Mesenchymal stem cell (in vitro differentiated cells and primary cell): Measurements from ENCODE around the gene TSSC4.

Experiments
- DNase-seq: peaks from one replicate; pipeline ENCODE4 v3.0.0-alpha.2; 2013
- H2AFZ ChIP-seq: one replicate; pipeline ENCODE4 v1.6.1; 2013; ENCODE audit warnings: low read depth, mild to moderate bottlenecking, control low read depth, inconsistent platforms, low read length, moderate library complexity
- H2AK5ac ChIP-seq: 2 replicates; pipeline ENCODE4 v1.6.1; 2013; ENCODE audit warnings: low read length, moderate library complexity, mild to moderate bottlenecking, inconsistent platforms; ENCODE audit not compliant: severe bottlenecking
- H2BK120ac ChIP-seq: one replicate; pipeline ENCODE4 v1.6.1; 2013; ENCODE audit warnings: low read depth, mild to moderate bottlenecking, inconsistent platforms, low read length, moderate library complexity
- H2BK12ac ChIP-seq, 2 experiments: one replicate each; pipeline ENCODE4 v1.6.1; 2013; ENCODE audit warnings: inconsistent platforms in 2 of 2, low read length in 2 of 2, mild to moderate bottlenecking in 2 of 2, moderate library complexity in 2 of 2, control low read depth in 1 of 2
- H2BK15ac ChIP-seq: one replicate; pipeline ENCODE4 v1.6.1; 2013; ENCODE audit warnings: mild to moderate bottlenecking, low read depth, inconsistent platforms; ENCODE audit not compliant: poor library complexity, severe bottlenecking
- H2BK5ac ChIP-seq: 2 replicates; pipeline ENCODE4 v1.6.1; 2013; ENCODE audit warnings: low read depth, mild to moderate bottlenecking, low read length, control low read depth, inconsistent platforms; ENCODE audit not compliant: poor library complexity, severe bottlenecking
- H3K14ac ChIP-seq, 2 experiments: one replicate each; pipeline ENCODE4 v1.6.1; 2013; ENCODE audit warnings: inconsistent platforms in 2 of 2, low read length in 2 of 2, control low read depth in 1 of 2, mild to moderate bottlenecking in 1 of 2, moderate library complexity in 1 of 2
- H3K18ac ChIP-seq, 2 experiments: one replicate each; pipeline ENCODE4 v1.6.1; 2013; ENCODE audit warnings: inconsistent platforms in 2 of 2, low read length in 2 of 2, control low read depth in 1 of 2, low read depth in 1 of 2, mild to moderate bottlenecking in 1 of 2
- H3K23ac ChIP-seq, 2 experiments: one replicate each; pipeline ENCODE4 v1.6.1; 2013; ENCODE audit warnings: inconsistent platforms in 2 of 2, low read length in 2 of 2, mild to moderate bottlenecking in 2 of 2, moderate library complexity in 2 of 2, control low read depth in 1 of 2
- H3K27ac ChIP-seq: 2 replicates; pipeline ENCODE4 v1.5.1; 2013; ENCODE audit warnings: mild to moderate bottlenecking, moderate library complexity, low read length, control low read depth, inconsistent platforms; ENCODE audit not compliant: poor library complexity, severe bottlenecking
- H3K27me3 ChIP-seq, 2 experiments: 2 replicates each; pipeline versions ENCODE4 v1.6.1 to v1.7.0; 2013; ENCODE audit warnings: low read length in 2 of 2, mild to moderate bottlenecking in 2 of 2, moderate library complexity in 2 of 2, control low read depth in 1 of 2, inconsistent platforms in 1 of 2; ENCODE audit not compliant: control insufficient read depth in 1 of 2, insufficient read depth in 1 of 2
- H3K36me3 ChIP-seq, 2 experiments: 2 replicates each; pipeline versions ENCODE4 v1.6.1 to v1.7.0; 2013; ENCODE audit warnings: low read length in 2 of 2, control low read depth in 1 of 2, inconsistent platforms in 1 of 2, low read depth in 1 of 2, mild to moderate bottlenecking in 1 of 2; ENCODE audit not compliant: insufficient read depth in 2 of 2, control insufficient read depth in 1 of 2
- H3K4ac ChIP-seq, 2 experiments: one replicate each; pipeline ENCODE4 v1.6.1; 2013; ENCODE audit warnings: inconsistent platforms in 2 of 2, low read length in 2 of 2, mild to moderate bottlenecking in 2 of 2, moderate library complexity in 2 of 2, control low read depth in 1 of 2, low read depth in 1 of 2
- H3K4me1 ChIP-seq: 2 replicates; pipeline ENCODE4 v1.6.1; 2013; ENCODE audit warnings: low read depth, low read length, control low read depth; ENCODE audit not compliant: control insufficient read depth, insufficient read depth
- H3K4me2 ChIP-seq: 2 replicates; pipeline ENCODE4 v1.6.1; 2013; ENCODE audit warnings: low read length, mild to moderate bottlenecking, inconsistent platforms; ENCODE audit not compliant: poor library complexity, severe bottlenecking
- H3K4me3 ChIP-seq, 2 experiments: 2 replicates each; pipeline versions ENCODE4 v1.5.1 to v1.7.0; 2013; ENCODE audit warnings: low read length in 2 of 2, mild to moderate bottlenecking in 2 of 2, control low read depth in 1 of 2, low read depth in 1 of 2; ENCODE audit not compliant: insufficient read depth in 1 of 2
- H3K79me1 ChIP-seq: replicated peaks from 2 replicates; pipeline ENCODE4 v1.6.1; 2013; ENCODE audit warnings: mild to moderate bottlenecking, control low read depth, low read length, inconsistent platforms; ENCODE audit not compliant: poor library complexity, severe bottlenecking
- H3K9ac ChIP-seq: 2 replicates; pipeline ENCODE4 v1.7.0; 2013; ENCODE audit warnings: mild to moderate bottlenecking, low read length, moderate library complexity
- H3K9me3 ChIP-seq: 2 replicates; pipeline ENCODE4 v1.7.0; 2013; ENCODE audit warnings: mild to moderate bottlenecking, low read length; ENCODE audit not compliant: control insufficient read depth
- H4K8ac ChIP-seq: one replicate; pipeline ENCODE4 v1.6.1; 2013; ENCODE audit warnings: inconsistent platforms, mild to moderate bottlenecking, low read length, moderate library complexity
- H4K91ac ChIP-seq: one replicate; pipeline ENCODE4 v1.6.1; 2013; ENCODE audit warnings: mild to moderate bottlenecking, low read length, inconsistent platforms
- WGBS: methylation state at CpG from one replicate; pipeline ENCODE4 v1.1.7; 2013; ENCODE audit warnings: mixed read lengths; 5-methylcytosine and 5-hydroxymethylcytosine counted together

Gene TSSC4

GRCh38 chr11:2387266-2387987 is 13.1 kb upstream of the TSSC4 start:
- Histone ChIP-seq H4K8ac (no peak overlapping the region), H2BK15ac (no peak overlapping the region), H3K27ac (peak overlapping the region; percentile 33), H3K9ac (peak overlapping the region; percentile 63), H2BK5ac (no peak overlapping the region), H2AK5ac (peak overlapping the region; percentile 71), H3K23ac (no peak overlapping the region), H3K18ac (no peak overlapping the region), H4K91ac (peak overlapping the region; percentile 25), H3K4me3 (no peak overlapping the region), H3K9me3 (no peaks in the 10 kb centered on the region), H3K27me3 (no peaks in the 10 kb centered on the region), H3K4ac (no peak overlapping the region), H3K4me2 (no peak overlapping the region), H3K4me1 (peaks cover 82% of the 10 kb centered on the region), H3K79me1 (peaks cover 13% of the 10 kb centered on the region), H3K36me3 (peaks cover 43 to 61% of the 10 kb centered on the region in 2 experiments), H2AFZ (no peak overlapping the region), H3K14ac (no peak overlapping the region), H2BK120ac (no peak overlapping the region), H2BK12ac (no peak overlapping the region)
- peak; percentile 47 for DNase-seq
- WGBS, result 74% methylated on average over 14 of the region's 14 CpGs

GRCh38 chr11:2388431-2389376 is 11.8 kb upstream of the TSSC4 start:
- Histone ChIP-seq H3K18ac (peak overlapping the region; percentile 63 to 68), H3K27me3 (no peaks in the 10 kb centered on the region), H3K14ac (peak overlapping the region in 1 of 2 experiments; percentile 13), H3K4me3 (no peak overlapping the region), H3K23ac (peak overlapping the region in 1 of 2 experiments; percentile 34), H3K79me1 (peaks cover 18% of the 10 kb centered on the region), H3K4me2 (peak overlapping the region; percentile 23), H2BK12ac (peak overlapping the region in 1 of 2 experiments; percentile 17), H3K9me3 (no peaks in the 10 kb centered on the region), H2BK120ac (no peak overlapping the region), H2AFZ (no peak overlapping the region), H3K4ac (peak overlapping the region in 1 of 2 experiments; percentile 42), H2BK15ac (peak overlapping the region; percentile 45), H4K91ac (peak overlapping the region; percentile 46), H3K9ac (no peak overlapping the region), H3K27ac (peak overlapping the region; percentile 16), H2BK5ac (no peak overlapping the region), H4K8ac (peak overlapping the region; percentile 67), H2AK5ac (peak overlapping the region; percentile 78), H3K36me3 (peaks cover 45 to 62% of the 10 kb centered on the region in 2 experiments), H3K4me1 (peaks cover 70% of the 10 kb centered on the region)
- DNase-seq, result no peak
- 81% methylated on average over 12 of the region's 15 CpGs for WGBS

DNA sequence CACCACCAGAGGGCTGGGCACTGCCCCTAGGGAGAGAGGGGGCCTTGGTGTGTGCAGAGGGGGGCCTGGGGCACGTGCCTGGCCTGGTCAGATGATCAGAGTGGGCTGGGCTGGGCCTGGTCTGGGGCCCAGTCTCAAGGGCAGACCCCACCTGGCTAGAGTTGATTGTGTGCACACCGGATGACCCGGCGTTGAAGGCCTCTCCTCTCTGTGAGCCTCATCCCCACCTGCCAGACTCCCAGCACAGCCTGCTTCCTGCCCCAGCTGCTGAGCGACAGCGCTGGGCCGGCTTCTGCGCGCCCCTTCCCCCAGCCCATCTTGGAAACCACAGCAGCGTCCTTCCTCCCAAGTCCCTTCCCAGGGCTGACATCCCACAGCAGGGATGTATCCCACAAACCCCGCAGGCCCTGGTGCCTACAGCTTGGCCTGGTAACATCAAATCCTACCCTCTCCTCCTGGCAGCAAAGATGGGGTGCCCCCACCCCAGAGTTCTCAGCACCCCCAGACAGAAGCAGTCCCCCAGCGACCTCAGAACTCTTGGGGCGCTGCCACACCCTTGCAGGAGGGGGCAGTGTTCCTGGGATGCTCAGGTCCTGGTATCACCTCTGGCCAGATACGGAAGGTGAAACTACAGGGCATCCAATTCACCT is 11.0 kb upstream of the TSSC4 start:
- H2BK5ac ChIP-seq, result peak overlapping the region; percentile 35
- H2AK5ac ChIP-seq, result peak overlapping the region; percentile 92
- DNase-seq, result peak; percentile 30
- H3K4me2 ChIP-seq, result no peak overlapping the region
- H4K8ac ChIP-seq, result peak overlapping the region; percentile 67
- H3K27me3 ChIP-seq, result no peaks in the 10 kb centered on the region
- no peak overlapping the region for H3K4ac ChIP-seq
- H3K27ac ChIP-seq, result peak overlapping the region; percentile 16
- H3K4me3 ChIP-seq, result no peak overlapping the region
- no peak overlapping the region for H2BK15ac ChIP-seq
- H2BK12ac ChIP-seq, result no peak overlapping the region
- peaks cover 25% of the 10 kb centered on the region for H3K79me1 ChIP-seq
- no peak overlapping the region for H2AFZ ChIP-seq
- H3K18ac ChIP-seq, result peak overlapping the region; percentile 15 to 63
- peak overlapping the region in 1 of 2 experiments; percentile 26 for H3K14ac ChIP-seq
- peak overlapping the region; percentile 19 for H4K91ac ChIP-seq
- H3K36me3 ChIP-seq, result peaks cover 53 to 68% of the 10 kb centered on the region in 2 experiments
- peaks cover 65% of the 10 kb centered on the region for H3K4me1 ChIP-seq
- no peak overlapping the region for H2BK120ac ChIP-seq
- H3K9me3 ChIP-seq, result no peaks in the 10 kb centered on the region
- H3K23ac ChIP-seq, result no peak overlapping the region
- H3K9ac ChIP-seq, result peak overlapping the region; percentile 52
- WGBS, result 69% methylated on average over 14 of the region's 14 CpGs
